ENCODE measurements around the gene SPRYD7.
"Not testable (repeated sequence)": the region's sequence is repeated elsewhere in the genome, so short reads cannot be mapped to it uniquely, and the experiment has no call there.

The SPRYD7 gene

GRCh38 chr13:49936075-49936967 lies at the start of gene SPRYD7:
TSS of gene SPRYD7 (minus strand) at chr13:49936340. CDS start at chr13:49936235, 105 bp downstream.
- peak; percentile 96 for DNase-seq

- no peak for DNase-seq
Measured at GRCh38 chr13:49985129-49985528, 49.0 kb upstream of the SPRYD7 start.

- DNase-seq, result no peak
Measured at GRCh38 chr13:49980266-49980665, 44.1 kb upstream of the SPRYD7 start.

GRCh38 chr13:49977992-49978391 lies 41.9 kb upstream of the SPRYD7 start:
- no peak for DNase-seq

GRCh38 chr13:49976314-49977258 lies 40.4 kb upstream of the SPRYD7 start:
- DNase-seq, result peak; percentile 86

- DNase-seq, result no peak
Measured at GRCh38 chr13:49975826-49976225, 39.7 kb upstream of the SPRYD7 start.

- DNase-seq, result no peak
Measured at GRCh38 chr13:49972709-49973108, 36.6 kb upstream of the SPRYD7 start.

GRCh38 chr13:49967456-49967855 lies 31.3 kb upstream of the SPRYD7 start:
- DNase-seq, result no peak

- no peak for DNase-seq
Measured at GRCh38 chr13:49958321-49958720, 22.2 kb upstream of the SPRYD7 start.

GRCh38 chr13:49956131-49956530 lies 20.0 kb upstream of the SPRYD7 start:
- no peak for DNase-seq

- DNase-seq, result no peak
Measured at GRCh38 chr13:49954674-49955455, 18.7 kb upstream of the SPRYD7 start.

- no peak for DNase-seq
Measured at GRCh38 chr13:49953560-49953959, 17.4 kb upstream of the SPRYD7 start.

GRCh38 chr13:49951754-49952535 lies 15.8 kb upstream of the SPRYD7 start:
- DNase-seq, result no peak

- DNase-seq, result not testable (repeated sequence)
Measured at GRCh38 chr13:49948777-49949270, 12.7 kb upstream of the SPRYD7 start.

GRCh38 chr13:49939321-49939720 lies 3.2 kb upstream of the SPRYD7 start:
- DNase-seq, result no peak

- no peak for DNase-seq
Measured at GRCh38 chr13:49938921-49939320, 2.8 kb upstream of the SPRYD7 start.

- no peak for DNase-seq
Measured at GRCh38 chr13:49938314-49938713, 2.2 kb upstream of the SPRYD7 start.

GRCh38 chr13:49936968-49937273 lies 781 bp upstream of the SPRYD7 start:
- no peak for DNase-seq

GRCh38 chr13:49935171-49936074 lies 717 bp downstream of the SPRYD7 start:
- peak; percentile 46 for DNase-seq

- no peak for DNase-seq
Measured at GRCh38 chr13:49933511-49933910, 2.6 kb downstream of the SPRYD7 start.

- no peak for DNase-seq
Measured at GRCh38 chr13:49932868-49933267, 3.3 kb downstream of the SPRYD7 start.

Data from CD4-positive, alpha-beta T cell treated with Interleukin-6 for 4 hours (primary cell).